K562 (cell line): Measurements from ENCODE around the gene GOT1. TPM values are rescaled to one million over a fixed set of nuclear protein-coding genes. Genes with fewer than 3 reads are reported as not detected.

Experiments used
- EGR1 ChIP-seq: fragments of 450-650 bp; conservative IDR thresholded peaks from 2 replicates; pipeline ENCODE4 v1.6.1; 2017; ENCODE audit warnings: mild to moderate bottlenecking
- GABPA ChIP-seq: fragments of 200-800 bp; sonication (Bioruptor generic); conservative IDR thresholded peaks from 2 replicates; pipeline ENCODE4 v1.6.1; 2016; ENCODE audit warnings: low read depth, missing genetic modification characterization, missing compliant biosample characterization
- HIVEP1 ChIP-seq: fragments of 250-450 bp; sonication (Bioruptor Pico); IDR thresholded peaks from 2 replicates; pipeline ENCODE4 v1.4.0; 2020; ENCODE audit warnings: mild to moderate bottlenecking
- HNRNPK ChIP-seq: fragments of 200-400 bp; formaldehyde crosslinking; IDR thresholded peaks from one replicate; pipeline ENCODE4 v1.6.1; 2018; ENCODE audit warnings: mild to moderate bottlenecking, low read depth, low read length; ENCODE audit not compliant: poor library complexity, severe bottlenecking
- ILF3 ChIP-seq: fragments of 450-650 bp; IDR thresholded peaks from 2 replicates; pipeline ENCODE4 v1.6.1; 2018; ENCODE audit warnings: antibody characterized with exemption, mild to moderate bottlenecking, moderate library complexity, borderline replicate concordance
- LCOR ChIP-seq: sonication (generic); formaldehyde crosslinking; IDR thresholded peaks from 2 replicates; pipeline ENCODE4 v1.8.0; 2022; ENCODE audit warnings: mild to moderate bottlenecking, missing genetic modification reagents
- MAFF ChIP-seq: IDR thresholded peaks from 2 replicates; pipeline ENCODE4 v1.6.1; 2012; ENCODE audit warnings: low read length, improper control_type of control experiment
- MAZ ChIP-seq, 2 experiments: fragments of 450-650 bp in 1 of 2; sonication (generic) in 1 of 2; formaldehyde crosslinking; IDR thresholded peaks in 1 of 2; conservative IDR thresholded peaks in 1 of 2; 2 replicates each; pipeline versions ENCODE4 v1.4.0 to v1.5.0; 2020; ENCODE audit warnings: mild to moderate bottlenecking in 1 of 2, missing genetic modification reagents in 1 of 2
- NFIX ChIP-seq: fragments of 250-450 bp; sonication (Bioruptor Pico); IDR thresholded peaks from 2 replicates; pipeline ENCODE4 v1.4.0; 2020; ENCODE audit warnings: low read depth, mild to moderate bottlenecking, moderate library complexity
- PHB2 ChIP-seq: fragments of 450-650 bp; IDR thresholded peaks from 2 replicates; pipeline ENCODE4 v1.6.1; 2017; ENCODE audit warnings: low read depth
- PHF8 ChIP-seq: fragments of 200-600 bp; sonication (generic); IDR thresholded peaks from 2 replicates; pipeline ENCODE4 v1.6.1; 2012; ENCODE audit warnings: mixed run types, mild to moderate bottlenecking, inconsistent platforms, low read length, moderate library complexity, borderline replicate concordance
- POLR2B ChIP-seq: fragments of 450-650 bp; IDR thresholded peaks from 2 replicates; pipeline ENCODE4 v1.6.1; 2018; ENCODE audit warnings: low read depth; ENCODE audit not compliant: partially characterized antibody
- POU5F1 ChIP-seq: fragments of 150-350 bp; IDR thresholded peaks from 2 replicates; pipeline ENCODE4 v1.6.1; 2014; ENCODE audit warnings: borderline replicate concordance, low read length, low read depth, mild to moderate bottlenecking; ENCODE audit not compliant: partially characterized antibody
- SMAD2 ChIP-seq: fragments of 150-350 bp; IDR thresholded peaks from 2 replicates; pipeline ENCODE4 v1.6.1; 2014; ENCODE audit warnings: low read depth, mild to moderate bottlenecking, low read length
- TCF7L2 ChIP-seq: fragments of 150-350 bp; IDR thresholded peaks from 2 replicates; pipeline ENCODE4 v1.6.1; 2016; ENCODE audit warnings: low read depth, mild to moderate bottlenecking, low read length, moderate library complexity
- TRIM24 ChIP-seq, 2 experiments: fragments of 450-650 bp; IDR thresholded peaks; 2 replicates each; pipeline ENCODE4 v1.6.1; 2016
- ZKSCAN1 ChIP-seq: fragments of 150-350 bp; IDR thresholded peaks from 2 replicates; pipeline ENCODE4 v1.6.1; 2016; ENCODE audit warnings: low read depth, low read length
- ZNF311 ChIP-seq: fragments of 250-450 bp; sonication (Bioruptor Pico); IDR thresholded peaks from 2 replicates; pipeline ENCODE4 v1.4.0; 2020; ENCODE audit warnings: mild to moderate bottlenecking, moderate library complexity
- ZNF408 ChIP-seq: fragments of 250-450 bp; sonication (Bioruptor Pico); IDR thresholded peaks from 2 replicates; pipeline ENCODE4 v1.4.0; 2020; ENCODE audit warnings: low read depth, mild to moderate bottlenecking, moderate library complexity
- ZNF431 ChIP-seq: sonication (generic); formaldehyde crosslinking; IDR thresholded peaks from 2 replicates; pipeline ENCODE4 v1.8.0; 2022; ENCODE audit warnings: mild to moderate bottlenecking, missing genetic modification reagents
- ZNF609 ChIP-seq: sonication (generic); formaldehyde crosslinking; IDR thresholded peaks from 2 replicates; pipeline ENCODE4 v1.8.1; 2023; ENCODE audit warnings: missing genetic modification reagents, mild to moderate bottlenecking, borderline replicate concordance
- ZNF699 ChIP-seq: fragments of 250-450 bp; sonication (Bioruptor Pico); IDR thresholded peaks from 2 replicates; pipeline ENCODE4 v1.8.0; 2021; ENCODE audit warnings: mild to moderate bottlenecking, moderate library complexity; ENCODE audit not compliant: insufficient replicate concordance
- ZNF780A ChIP-seq: fragments of 250-450 bp; sonication (Bioruptor Pico); IDR thresholded peaks from 2 replicates; pipeline ENCODE4 v1.5.0; 2021; ENCODE audit warnings: mild to moderate bottlenecking
- polyA plus RNA-seq, 8 experiments: library from polyadenylated mRNA; depleted of rRNA in 4 of 8; stranded (reverse) in 5 of 8; unstranded in 3 of 8; fragments of >200 nt; fragmentation: Nextera tagmentation in 2 of 8; fragmentation: Illumina TruSeq in 1 of 8; extraction: Ambion mirVana in 2 of 8; extraction: Trizol in 1 of 8; gene quantifications; 2 replicates each; pipeline versions ENCODE4 v1.2.1 to v1.2.3, GENCODE V29; 2011 to 2014; ENCODE audit warnings: inconsistent platforms in 1 of 8, missing spikeins in 1 of 8
- total RNA-seq, 7 experiments: library from RNA; depleted of rRNA in 6 of 7; stranded (reverse); fragments of >200 nt in 6 of 7; fragmentation: Illumina TruSeq in 2 of 7; extraction: Trizol in 2 of 7; gene quantifications; 2 replicates each; pipeline versions ENCODE4 v1.2.1 to v1.2.3, GENCODE V29; 2011 to 2021; ENCODE audit warnings: low replicate concordance in 1 of 7

GOT1 gene
- total and polyA plus RNA-seq, 9 of the 15 experiments (the other 6 are each of a cell fraction or from before 2014, with no cell fraction given) = 55.7 to 166 (median 75.4) TPM

GRCh38 chr10:99430451-99431189, at the start of gene GOT1 (continued):
- TF ChIP-seq ZNF609 = no peak
- TF ChIP-seq ZNF699 (CRISPR knock-in tag) = no peak
- TF ChIP-seq MAFF = no peak
- no peak for TF ChIP-seq NFIX (CRISPR knock-in tag)
- no peak for TF ChIP-seq POU5F1
- 0 out of 2 replicates have a peak, but pooled peaks have one; percentile 35 for TF ChIP-seq GABPA (tag)
- peak in 1 of 2 experiments; percentile 59; a peak in 1 of 4 replicates for TF ChIP-seq TRIM24 (IDR thresholded peaks at IDR 0.05)
- peak; percentile 98 for TF ChIP-seq EGR1
- no peak for TF ChIP-seq ZNF408 (CRISPR knock-in tag)
- TF ChIP-seq MAZ (CRISPR knock-in tag; conservative IDR thresholded peaks at IDR 0.05 in 1 of 2, IDR thresholded peaks at IDR 0.05 in 1 of 2) = peak; percentile 39 to 59; a peak in 2 of 4 replicates
- no peak for TF ChIP-seq SMAD2
- no peak for TF ChIP-seq PHB2
- TF ChIP-seq ZNF431 (CRISPR knock-in tag) = no peak
- no peak for TF ChIP-seq HIVEP1 (CRISPR knock-in tag)
- TF ChIP-seq TCF7L2 = no peak
- peak; percentile 85 for TF ChIP-seq POLR2B
- no peak for TF ChIP-seq ZNF311 (CRISPR knock-in tag)
- TF ChIP-seq ZKSCAN1 = no peak
- no peak for TF ChIP-seq ILF3
- no peak for TF ChIP-seq ZNF780A (CRISPR knock-in tag)
- no peak for TF ChIP-seq HNRNPK
- TF ChIP-seq LCOR = no peak
- TF ChIP-seq PHF8 = peak; percentile 78
